ENCODE measurements around the gene DGKD. TPM values are rescaled to one million over a fixed set of nuclear protein-coding genes. Genes with fewer than 3 reads are reported as not detected.
A peak's percentile ranks its signal among the peaks of the same experiment; 100 is the strongest.
"Not testable (repeated sequence)": the region's sequence is repeated elsewhere in the genome, so short reads cannot be mapped to it uniquely, and the experiment has no call there.

DGKD gene
- total RNA-seq, 3 donors from 2014 or later: 17.1 to 41.3 (median 37.3) TPM

- intact Hi-C loops (cut with DNase I; ENCODE audit: low total_unique reads): no loop called here
- Histone ChIP-seq H3K4me3 (no peak overlapping the region), H3K36me3 (no peaks in the 10 kb centered on the region), H3K4me1 (no peaks in the 10 kb centered on the region), H3K9me3 (no peaks in the 10 kb centered on the region), H3K27me3 (no peaks in the 10 kb centered on the region), H3K27ac (no peak overlapping the region)
- DNase-seq (ENCODE audit: low spot score in 2 of 2): no peak
- no peak for TF ChIP-seq POLR2A (IDR thresholded peaks at IDR 0.05)
- TF ChIP-seq POLR2AphosphoS5 (IDR thresholded peaks at IDR 0.05): no peak
- no peak for TF ChIP-seq CTCF (IDR thresholded peaks at IDR 0.05)
Observed at GRCh38 chr2:233329489-233330135, 24.7 kb upstream of the DGKD start.

DNA sequence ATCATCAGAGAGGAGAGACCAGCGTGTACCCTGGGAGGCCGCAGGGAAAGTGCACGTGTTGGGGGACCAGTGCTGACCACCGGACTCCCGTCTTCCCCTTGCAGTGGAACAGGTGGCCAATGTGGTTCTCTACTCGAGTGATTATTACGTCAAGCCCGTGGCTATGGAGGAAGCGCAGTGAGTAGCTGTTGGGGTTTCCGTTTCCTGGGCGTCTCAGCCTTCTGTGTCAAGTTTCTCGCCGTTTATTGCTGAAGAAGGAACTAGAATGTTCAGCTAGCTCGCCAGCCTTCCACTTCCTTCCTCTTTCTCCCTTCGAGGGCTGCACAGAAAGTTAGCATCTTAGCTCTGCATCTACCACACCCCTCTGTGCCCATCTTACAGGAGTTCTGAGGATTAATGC is 22.8 kb upstream of the DGKD start:
- peak in 1 of 2 donors; percentile 43 for DNase-seq (ENCODE audit: low spot score in 2 of 2)
- TF ChIP-seq CTCF (IDR thresholded peaks at IDR 0.05) (no peak), POLR2AphosphoS5 (IDR thresholded peaks at IDR 0.05) (peak in 2 of 3 donors; percentile 26 to 32)
- Histone ChIP-seq H3K4me3 (no peak overlapping the region), H3K27me3 (no peaks in the 10 kb centered on the region), H3K36me3 (no peaks in the 10 kb centered on the region), H3K4me1 (no peaks in the 10 kb centered on the region), H3K27ac (peak overlapping the region; percentile 3 to 38), H3K9me3 (no peaks in the 10 kb centered on the region)
- intact Hi-C loops (cut with DNase I; ENCODE audit: low total_unique reads): no loop called here

- TF ChIP-seq CTCF (IDR thresholded peaks at IDR 0.05): no peak
- no peak for TF ChIP-seq POLR2A (IDR thresholded peaks at IDR 0.05)
- no peak for TF ChIP-seq POLR2AphosphoS5 (IDR thresholded peaks at IDR 0.05)
- Histone ChIP-seq H3K27me3 (no peaks in the 10 kb centered on the region), H3K4me3 (no peak overlapping the region), H3K36me3 (no peaks in the 10 kb centered on the region), H3K4me1 (no peaks in the 10 kb centered on the region), H3K27ac (peak overlapping the region; percentile 2 to 32), H3K9me3 (no peaks in the 10 kb centered on the region)
- no peak for DNase-seq (ENCODE audit: low spot score in 2 of 2)
- intact Hi-C loops (cut with DNase I; ENCODE audit: low total_unique reads): no loop called here
Observed at GRCh38 chr2:233332125-233332524, 22.2 kb upstream of the DGKD start.

DNA sequence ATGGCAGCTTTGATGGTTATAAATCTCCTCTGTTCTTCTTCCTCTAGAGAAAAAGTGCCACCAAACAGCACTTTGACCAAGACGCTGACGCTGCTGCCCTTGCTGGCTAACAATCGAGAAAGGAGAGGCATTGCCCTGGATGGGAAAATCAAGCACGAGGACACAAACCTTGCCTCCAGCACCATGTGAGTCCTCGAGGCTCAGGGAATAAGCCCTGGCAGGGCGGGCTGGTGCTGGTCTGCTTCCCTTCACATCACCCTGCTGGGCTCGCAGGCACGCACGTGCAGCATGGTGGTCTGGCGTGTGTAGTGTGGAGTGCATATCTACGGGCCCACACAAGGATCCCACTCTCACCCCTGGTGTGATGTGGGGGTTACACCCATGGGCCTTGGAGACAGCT is 19.4 kb upstream of the DGKD start:
- no peak for TF ChIP-seq CTCF (IDR thresholded peaks at IDR 0.05)
- no peak for TF ChIP-seq POLR2AphosphoS5 (IDR thresholded peaks at IDR 0.05)
- no peak for TF ChIP-seq POLR2A (IDR thresholded peaks at IDR 0.05)
- no peaks in the 10 kb centered on the region for H3K36me3 ChIP-seq
- no peaks in the 10 kb centered on the region for H3K4me1 ChIP-seq
- intact Hi-C loops (cut with DNase I; ENCODE audit: low total_unique reads): no loop called here
- no peaks in the 10 kb centered on the region for H3K9me3 ChIP-seq
- no peak overlapping the region for H3K4me3 ChIP-seq
- no peak for DNase-seq (ENCODE audit: low spot score in 2 of 2)
- H3K27ac ChIP-seq: no peak overlapping the region
- H3K27me3 ChIP-seq: no peaks in the 10 kb centered on the region

- H3K36me3 ChIP-seq; H3K9me3 ChIP-seq; H3K27me3 ChIP-seq; H3K4me3 ChIP-seq; H3K4me1 ChIP-seq; intact Hi-C loops (cut with DNase I; ENCODE audit: low total_unique reads); H3K27ac ChIP-seq: not testable (repeated sequence)
- DNase-seq (ENCODE audit: low spot score in 2 of 2): peak in 1 of 2 donors; percentile 7
Observed at GRCh38 chr2:233336091-233336490, 18.2 kb upstream of the DGKD start.

- Histone ChIP-seq H3K27ac (no peak overlapping the region), H3K4me1 (no peaks in the 10 kb centered on the region)
- intact Hi-C loops (cut with DNase I; ENCODE audit: low total_unique reads): no loop called here
Observed at GRCh38 chr2:233336541-233336940, 17.8 kb upstream of the DGKD start.

More at GRCh38 chr2:233336541-233336940, 17.8 kb upstream of the DGKD start:
- Histone ChIP-seq H3K4me3 (no peak overlapping the region), H3K27me3 (no peaks in the 10 kb centered on the region), H3K9me3 (no peaks in the 10 kb centered on the region), H3K36me3 (no peaks in the 10 kb centered on the region)
- peak in 1 of 2 donors; percentile 1 for DNase-seq (ENCODE audit: low spot score in 2 of 2)
- TF ChIP-seq POLR2A (IDR thresholded peaks at IDR 0.05) (no peak), POLR2AphosphoS5 (IDR thresholded peaks at IDR 0.05) (no peak), CTCF (IDR thresholded peaks at IDR 0.05) (no peak)
